Esophagus squamous epithelium (tissue), 4 donors: Measurements from ENCODE around the gene UBXN1.

ENCODE experiments used
- POLR2A ChIP-seq, 4 donors: fragments of 450-650 bp; IDR thresholded peaks; one replicate each; pipeline ENCODE4 v1.6.1; 2017; ENCODE audit warnings: antibody characterized with exemption in 4 of 4, mild to moderate bottlenecking in 4 of 4, moderate library complexity in 3 of 4
- TF ChIP-seq, protein P1 (sequence below), 6 experiments: fragments of 450-650 bp in 4 of 6; fragments of 200-600 bp in 2 of 6; sonication (generic) in 2 of 6; IDR thresholded peaks; one replicate each; pipeline ENCODE4 v1.5.1; 2016 to 2019; ENCODE audit warnings: antibody characterized with exemption in 6 of 6, mild to moderate bottlenecking in 4 of 6, moderate library complexity in 4 of 6

- no peak for TF ChIP-seq POLR2A (IDR thresholded peaks at IDR 0.05)
- TF ChIP-seq, protein P1, sequence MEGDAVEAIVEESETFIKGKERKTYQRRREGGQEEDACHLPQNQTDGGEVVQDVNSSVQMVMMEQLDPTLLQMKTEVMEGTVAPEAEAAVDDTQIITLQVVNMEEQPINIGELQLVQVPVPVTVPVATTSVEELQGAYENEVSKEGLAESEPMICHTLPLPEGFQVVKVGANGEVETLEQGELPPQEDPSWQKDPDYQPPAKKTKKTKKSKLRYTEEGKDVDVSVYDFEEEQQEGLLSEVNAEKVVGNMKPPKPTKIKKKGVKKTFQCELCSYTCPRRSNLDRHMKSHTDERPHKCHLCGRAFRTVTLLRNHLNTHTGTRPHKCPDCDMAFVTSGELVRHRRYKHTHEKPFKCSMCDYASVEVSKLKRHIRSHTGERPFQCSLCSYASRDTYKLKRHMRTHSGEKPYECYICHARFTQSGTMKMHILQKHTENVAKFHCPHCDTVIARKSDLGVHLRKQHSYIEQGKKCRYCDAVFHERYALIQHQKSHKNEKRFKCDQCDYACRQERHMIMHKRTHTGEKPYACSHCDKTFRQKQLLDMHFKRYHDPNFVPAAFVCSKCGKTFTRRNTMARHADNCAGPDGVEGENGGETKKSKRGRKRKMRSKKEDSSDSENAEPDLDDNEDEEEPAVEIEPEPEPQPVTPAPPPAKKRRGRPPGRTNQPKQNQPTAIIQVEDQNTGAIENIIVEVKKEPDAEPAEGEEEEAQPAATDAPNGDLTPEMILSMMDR (IDR thresholded peaks at IDR 0.05) = no peak
Measured at GRCh38 chr11:62647609-62648005, 31.3 kb downstream of the UBXN1 start.
